ENCODE data around the gene HDLBP. TPM values are rescaled to one million over a fixed set of nuclear protein-coding genes. Genes with fewer than 3 reads are reported as not detected.

The HDLBP gene
- total and polyA plus RNA-seq, 10 of the 15 experiments (the other 5 are each of a cell fraction or from before 2014, with no cell fraction given) = 19.5 to 383 (median 249) TPM

GRCh38 chr2:241218131-241219029 is 97.1 kb downstream of the HDLBP start (continued):
- TF ChIP-seq E4F1 (IDR thresholded peaks at IDR 0.05; ENCODE audit: borderline replicate concordance, partially characterized antibody) (no peak), RCOR1 (conservative IDR thresholded peaks at IDR 0.05; ENCODE audit: low read depth, low read length) (no peak), POLR2AphosphoS2 (IDR thresholded peaks at IDR 0.05; ENCODE audit: low read depth, low read length) (no peak), MTA3 (IDR thresholded peaks at IDR 0.05; ENCODE audit: borderline replicate concordance, low read length) (no peak), BHLHE40 (IDR thresholded peaks at IDR 0.05; ENCODE audit: borderline replicate concordance in 1 of 2, low read depth in 2 of 2, low read length in 1 of 2) (peak; percentile 74 to 94; a peak in 3 of 4 replicates), ZNF622 (IDR thresholded peaks at IDR 0.05) (no peak), PAX5 (IDR thresholded peaks at IDR 0.05; ENCODE audit: borderline replicate concordance, low read depth, low read length) (no peak), MYC (IDR thresholded peaks at IDR 0.05; ENCODE audit: insufficient read depth, insufficient read length, insufficient replicate concordance, low read length, severe bottlenecking) (no peak), NR2C1 (IDR thresholded peaks at IDR 0.05) (no peak), ZZZ3 (IDR thresholded peaks at IDR 0.05; ENCODE audit: control insufficient read depth, insufficient read length, low read depth) (no peak), RFX5 (IDR thresholded peaks at IDR 0.05; ENCODE audit: low read depth, low read length) (no peak), GATAD2B (conservative IDR thresholded peaks at IDR 0.05; ENCODE audit: low read depth) (no peak), MAX (IDR thresholded peaks at IDR 0.05; ENCODE audit: low read depth, low read length) (peak; percentile 43; the same call in 1 of the 2 replicates), FOXK2 (IDR thresholded peaks at IDR 0.05) (no peak)

Measured in GM12878 (cell line).